GM12864 (cell line): ENCODE measurements around the gene NUP160.
"Not testable (repeated sequence)": the region's sequence is repeated elsewhere in the genome, so short reads cannot be mapped to it uniquely, and the experiment has no call there.

ENCODE experiments used
- DNase-seq: peaks from one replicate; pipeline ENCODE4 v3.0.0-alpha.2; 2011; ENCODE audit warnings: low read depth
- H3K4me3 ChIP-seq: 2 replicates; pipeline ENCODE4 v1.5.1; 2011; ENCODE audit warnings: mild to moderate bottlenecking, low read depth, low read length, control low read depth
- TF ChIP-seq, protein P1 (sequence below): IDR thresholded peaks from 2 replicates; pipeline ENCODE4 v1.5.1; 2011; ENCODE audit warnings: low read depth, mild to moderate bottlenecking, moderate library complexity, low read length, control low read depth, inconsistent platforms; ENCODE audit errors: missing control alignments

The NUP160 gene

DNA sequence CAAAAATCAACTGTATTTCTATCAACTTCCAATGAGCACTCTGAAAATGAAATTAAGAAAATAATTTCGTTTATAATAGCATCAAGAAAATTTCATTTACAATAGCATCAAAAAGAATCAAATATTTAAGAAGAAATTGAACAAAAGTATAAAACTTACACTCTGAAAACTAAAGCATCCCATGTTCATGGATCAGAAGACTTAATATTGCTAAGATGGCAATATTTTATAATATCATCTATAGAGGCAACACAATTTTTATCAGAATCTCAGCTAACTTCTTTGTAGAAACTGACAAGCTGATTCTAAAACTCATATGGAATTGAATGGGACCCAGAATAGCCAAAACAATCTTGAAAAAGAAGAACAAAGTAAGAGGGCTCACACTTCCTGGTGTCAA, 19.9 kb downstream of the NUP160 start:
- no peak overlapping the region for H3K4me3 ChIP-seq
- TF ChIP-seq, protein P1, sequence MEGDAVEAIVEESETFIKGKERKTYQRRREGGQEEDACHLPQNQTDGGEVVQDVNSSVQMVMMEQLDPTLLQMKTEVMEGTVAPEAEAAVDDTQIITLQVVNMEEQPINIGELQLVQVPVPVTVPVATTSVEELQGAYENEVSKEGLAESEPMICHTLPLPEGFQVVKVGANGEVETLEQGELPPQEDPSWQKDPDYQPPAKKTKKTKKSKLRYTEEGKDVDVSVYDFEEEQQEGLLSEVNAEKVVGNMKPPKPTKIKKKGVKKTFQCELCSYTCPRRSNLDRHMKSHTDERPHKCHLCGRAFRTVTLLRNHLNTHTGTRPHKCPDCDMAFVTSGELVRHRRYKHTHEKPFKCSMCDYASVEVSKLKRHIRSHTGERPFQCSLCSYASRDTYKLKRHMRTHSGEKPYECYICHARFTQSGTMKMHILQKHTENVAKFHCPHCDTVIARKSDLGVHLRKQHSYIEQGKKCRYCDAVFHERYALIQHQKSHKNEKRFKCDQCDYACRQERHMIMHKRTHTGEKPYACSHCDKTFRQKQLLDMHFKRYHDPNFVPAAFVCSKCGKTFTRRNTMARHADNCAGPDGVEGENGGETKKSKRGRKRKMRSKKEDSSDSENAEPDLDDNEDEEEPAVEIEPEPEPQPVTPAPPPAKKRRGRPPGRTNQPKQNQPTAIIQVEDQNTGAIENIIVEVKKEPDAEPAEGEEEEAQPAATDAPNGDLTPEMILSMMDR, result no peak
- DNase-seq, result no peak

- DNase-seq, H3K4me3 ChIP-seq: not testable (repeated sequence)
Measured at GRCh38 chr11:47822664-47823063, 25.5 kb downstream of the NUP160 start.

GRCh38 chr11:47819743-47820142, 28.4 kb downstream of the NUP160 start:
- no peak for DNase-seq
- TF ChIP-seq, protein P1, result no peak
- no peak overlapping the region for H3K4me3 ChIP-seq

DNA sequence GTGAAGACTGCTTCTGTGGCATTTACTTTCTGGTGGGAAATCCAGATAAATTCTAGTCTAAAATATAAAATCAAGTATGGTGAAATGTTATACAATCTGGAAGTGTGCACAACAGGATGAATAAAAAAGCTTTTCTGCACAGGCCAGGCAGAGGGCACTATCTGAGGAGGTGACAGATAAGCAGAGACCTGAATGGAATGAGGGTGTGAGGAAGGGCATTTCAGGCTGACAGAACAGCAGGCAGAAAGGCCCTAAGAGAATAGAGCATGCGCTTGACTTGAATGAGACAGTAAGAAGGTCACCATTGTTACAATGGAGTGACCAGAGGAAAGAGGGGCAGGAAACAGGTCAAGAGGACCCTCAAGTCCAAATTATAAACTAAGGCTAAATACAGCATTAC, 47.4 kb downstream of the NUP160 start:
- H3K4me3 ChIP-seq, result no peak overlapping the region
- TF ChIP-seq, protein P1, result no peak
- DNase-seq, result no peak

DNA sequence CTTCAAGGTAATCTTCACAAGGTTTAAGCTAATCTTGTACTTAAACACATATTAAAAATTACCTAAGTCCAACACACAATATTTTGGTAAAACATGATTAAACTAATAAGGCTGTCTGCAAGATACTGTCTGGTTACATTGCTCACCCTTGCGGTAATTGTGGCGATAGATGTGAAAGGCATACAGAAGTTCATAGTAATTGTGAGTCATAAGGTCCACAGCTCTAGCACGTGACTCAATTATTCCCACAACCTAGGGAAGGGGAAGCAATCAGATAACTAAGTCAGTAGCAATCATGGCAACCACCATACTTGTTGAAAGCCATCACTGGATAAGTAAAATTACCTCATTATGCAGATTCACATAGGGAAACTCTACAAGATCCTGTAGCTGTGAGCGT, 50.5 kb downstream of the NUP160 start:
- H3K4me3 ChIP-seq, result no peak overlapping the region
- TF ChIP-seq, protein P1, result no peak
- no peak for DNase-seq

- no peak overlapping the region for H3K4me3 ChIP-seq
- DNase-seq, result no peak
Measured at GRCh38 chr11:47791774-47792430, 56.2 kb downstream of the NUP160 start.

DNA sequence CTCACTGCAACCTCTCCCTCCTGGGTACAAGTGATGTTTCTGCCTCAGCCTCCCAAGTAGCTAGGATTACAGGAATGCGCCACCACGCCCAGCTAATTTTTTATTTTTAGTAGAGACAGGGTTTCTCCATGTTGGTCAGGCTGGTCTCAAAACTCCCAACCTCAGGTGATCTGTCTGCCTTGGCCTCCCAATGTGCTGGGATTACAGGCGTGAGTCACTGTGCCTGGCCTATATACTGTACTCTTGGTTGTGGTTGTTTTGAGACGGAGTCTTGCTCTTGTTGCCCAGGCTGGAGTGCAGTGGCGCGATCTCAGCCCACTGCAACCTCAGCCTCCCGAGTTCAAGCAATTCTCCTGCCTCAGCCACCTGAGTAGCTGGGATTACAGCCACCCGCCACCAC, 58.1 kb downstream of the NUP160 start:
- not testable (repeated sequence) for DNase-seq

More at GRCh38 chr11:47791774-47792430, 56.2 kb downstream of the NUP160 start:
- TF ChIP-seq, protein P1, result no peak

DNA sequence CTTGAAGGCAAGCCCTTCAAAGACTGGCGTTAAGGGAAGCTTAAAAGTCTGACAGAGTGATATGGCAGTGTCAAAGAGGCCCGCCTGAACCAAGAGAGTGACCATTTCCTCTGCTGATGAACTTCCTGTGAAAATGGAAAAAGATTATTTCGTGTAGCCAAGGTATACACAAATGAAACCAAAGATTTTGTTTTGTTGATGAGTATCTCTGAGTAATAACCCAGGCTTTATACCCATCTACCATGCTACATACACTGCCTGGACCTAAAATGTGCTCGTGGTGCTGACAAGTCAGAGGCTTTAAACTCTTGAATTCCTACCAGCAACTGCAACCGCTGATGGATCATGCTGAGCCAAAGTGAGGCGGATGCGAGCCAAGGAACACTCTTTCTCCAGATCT, 60.0 kb downstream of the NUP160 start:
- no peak overlapping the region for H3K4me3 ChIP-seq
- no peak for DNase-seq
- TF ChIP-seq, protein P1, result no peak

More for the DNA sequence above, 58.1 kb downstream of the NUP160 start:
- H3K4me3 ChIP-seq, result not testable (repeated sequence)
